AG04449 (cell line): ENCODE results near the gene DSG2.

ENCODE experiments used
- CTCF ChIA-PET: fragments of 350-600 bp; formaldehyde crosslinking; extraction: SDS; loops from one replicate; lab custom pipeline; 2021; ENCODE audit warnings: antibody characterized with exemption; lab: Yijun Ruan, JAX
- POLR2A ChIA-PET: fragments of 400-600, 350-600 bp; formaldehyde crosslinking; extraction: SDS; loops from one replicate; lab custom pipeline; 2020; ENCODE audit warnings: antibody characterized with exemption, inconsistent platforms; lab: Yijun Ruan, JAX
- DNase-seq: peaks from one replicate; pipeline ENCODE4 v3.0.0-alpha.2; 2010; ENCODE audit warnings: low read depth, low spot score
- H3K4me3 ChIP-seq: 2 replicates; pipeline ENCODE4 v1.5.1; 2011; ENCODE audit warnings: low read depth, mild to moderate bottlenecking, control low read depth, low read length
- TF ChIP-seq, protein P1 (sequence below): IDR thresholded peaks from one replicate; pipeline ENCODE4 v1.5.1; 2011; ENCODE audit warnings: mild to moderate bottlenecking, moderate library complexity, low read length, control low read depth, inconsistent platforms; ENCODE audit not compliant: insufficient read depth; ENCODE audit errors: missing control alignments

The DSG2 gene

DNA sequence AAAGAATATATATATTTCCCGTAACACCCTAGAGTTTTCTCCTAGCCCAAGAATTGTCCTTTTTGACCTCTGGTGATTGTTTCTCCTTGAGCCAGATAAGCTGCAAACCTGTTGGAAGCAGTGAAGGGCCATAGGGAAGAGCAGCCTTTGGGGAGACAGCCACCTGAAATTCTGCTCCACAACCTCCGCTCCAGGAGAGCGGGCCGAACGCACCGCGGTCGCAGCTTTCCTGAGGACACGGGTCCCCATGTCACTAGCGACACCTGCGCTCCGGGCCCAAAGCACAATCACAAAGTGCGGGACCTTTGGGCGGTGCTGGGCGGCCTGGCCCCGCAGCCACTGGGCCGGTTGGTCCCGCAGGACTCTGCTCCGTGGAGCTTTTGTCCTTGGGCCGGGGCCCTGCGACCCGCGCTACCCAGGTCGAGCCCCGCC is 557 bp upstream of the DSG2 start:
- no peak for DNase-seq
- CTCF ChIA-PET, result no interaction called here
- POLR2A ChIA-PET, result no interaction called here
- TF ChIP-seq, protein P1, sequence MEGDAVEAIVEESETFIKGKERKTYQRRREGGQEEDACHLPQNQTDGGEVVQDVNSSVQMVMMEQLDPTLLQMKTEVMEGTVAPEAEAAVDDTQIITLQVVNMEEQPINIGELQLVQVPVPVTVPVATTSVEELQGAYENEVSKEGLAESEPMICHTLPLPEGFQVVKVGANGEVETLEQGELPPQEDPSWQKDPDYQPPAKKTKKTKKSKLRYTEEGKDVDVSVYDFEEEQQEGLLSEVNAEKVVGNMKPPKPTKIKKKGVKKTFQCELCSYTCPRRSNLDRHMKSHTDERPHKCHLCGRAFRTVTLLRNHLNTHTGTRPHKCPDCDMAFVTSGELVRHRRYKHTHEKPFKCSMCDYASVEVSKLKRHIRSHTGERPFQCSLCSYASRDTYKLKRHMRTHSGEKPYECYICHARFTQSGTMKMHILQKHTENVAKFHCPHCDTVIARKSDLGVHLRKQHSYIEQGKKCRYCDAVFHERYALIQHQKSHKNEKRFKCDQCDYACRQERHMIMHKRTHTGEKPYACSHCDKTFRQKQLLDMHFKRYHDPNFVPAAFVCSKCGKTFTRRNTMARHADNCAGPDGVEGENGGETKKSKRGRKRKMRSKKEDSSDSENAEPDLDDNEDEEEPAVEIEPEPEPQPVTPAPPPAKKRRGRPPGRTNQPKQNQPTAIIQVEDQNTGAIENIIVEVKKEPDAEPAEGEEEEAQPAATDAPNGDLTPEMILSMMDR, result no peak
- no peak overlapping the region for H3K4me3 ChIP-seq

DNA sequence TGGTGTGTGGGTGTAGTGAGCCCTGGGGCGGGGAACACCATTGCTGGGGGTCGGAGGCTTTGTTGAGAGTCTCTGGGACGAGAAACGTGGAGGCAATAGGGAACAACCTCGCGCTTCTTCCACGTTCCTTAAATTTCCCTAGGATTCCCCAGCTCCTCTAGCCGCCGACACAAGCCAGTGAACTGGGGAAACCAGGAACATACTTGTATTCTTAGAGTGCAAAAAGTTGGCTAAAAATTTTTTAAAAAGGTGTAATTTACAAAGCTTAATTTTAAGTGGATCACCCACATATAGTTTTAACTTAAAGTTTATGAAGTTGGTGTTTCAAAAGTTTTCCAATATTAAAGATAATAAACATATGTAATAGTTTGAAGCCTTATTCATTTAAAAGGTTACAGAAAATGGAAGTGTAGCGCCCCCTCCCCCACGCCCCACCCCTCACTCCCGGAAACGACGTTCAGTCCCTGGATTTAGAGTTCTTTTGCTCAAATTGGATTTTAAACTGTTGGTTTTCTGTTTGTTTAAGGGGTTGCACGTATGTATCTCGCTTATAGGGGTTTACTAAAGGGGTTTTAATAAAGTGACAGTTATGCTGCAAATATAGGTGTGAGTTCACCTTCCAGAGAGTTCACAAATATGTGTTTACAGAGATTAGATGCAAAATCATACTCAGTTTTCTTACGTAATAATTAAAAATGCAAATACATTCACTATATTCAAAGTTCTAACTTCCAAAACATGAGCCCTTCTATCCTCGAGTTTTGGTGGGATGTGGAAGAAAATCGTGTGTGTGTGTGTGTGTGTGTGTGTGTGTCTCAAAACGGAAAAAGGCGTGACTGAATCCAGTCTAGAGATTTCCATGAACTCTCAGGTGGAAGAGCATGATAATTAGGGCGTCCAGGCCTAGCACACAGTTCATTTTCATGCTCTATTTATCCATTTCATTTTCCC is 872 bp downstream of the DSG2 start:
- TF ChIP-seq, protein P1, result no peak
- DNase-seq, result no peak
- ChIA-PET POLR2A (no interaction called here), CTCF (no interaction called here)
- peak overlapping the region; percentile 32 for H3K4me3 ChIP-seq

DNA sequence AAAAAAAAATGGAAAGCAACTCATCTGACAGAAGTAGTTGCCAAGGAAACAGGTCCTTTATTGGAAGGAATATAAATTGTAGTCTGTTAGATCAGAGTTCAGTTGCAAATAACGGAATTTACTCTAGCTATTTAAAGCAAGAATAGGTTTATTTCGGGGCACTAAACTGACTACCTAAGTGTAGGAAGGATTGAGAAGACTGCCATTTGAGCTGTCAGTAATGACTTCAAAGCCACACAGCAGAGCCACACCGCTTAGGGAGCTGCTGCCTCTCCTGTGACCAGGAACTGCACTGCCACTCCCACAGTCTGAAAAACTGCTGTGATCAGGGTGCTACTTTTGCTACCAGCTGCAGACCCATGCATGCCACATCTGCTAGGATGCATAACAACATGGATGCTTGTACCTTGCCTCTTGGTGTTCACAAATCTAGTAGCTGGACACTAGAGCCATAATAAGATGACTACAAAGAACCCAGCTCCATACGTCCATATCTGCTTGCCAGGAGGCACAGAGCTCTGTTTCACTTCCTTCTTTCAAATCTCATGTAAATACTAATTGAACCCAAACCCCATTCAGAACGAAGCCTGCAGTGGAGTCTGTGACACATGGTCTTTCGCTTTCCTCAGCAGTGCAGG is 2.2 kb downstream of the DSG2 start:
- ChIA-PET CTCF (no interaction called here), POLR2A (no interaction called here)

DNA sequence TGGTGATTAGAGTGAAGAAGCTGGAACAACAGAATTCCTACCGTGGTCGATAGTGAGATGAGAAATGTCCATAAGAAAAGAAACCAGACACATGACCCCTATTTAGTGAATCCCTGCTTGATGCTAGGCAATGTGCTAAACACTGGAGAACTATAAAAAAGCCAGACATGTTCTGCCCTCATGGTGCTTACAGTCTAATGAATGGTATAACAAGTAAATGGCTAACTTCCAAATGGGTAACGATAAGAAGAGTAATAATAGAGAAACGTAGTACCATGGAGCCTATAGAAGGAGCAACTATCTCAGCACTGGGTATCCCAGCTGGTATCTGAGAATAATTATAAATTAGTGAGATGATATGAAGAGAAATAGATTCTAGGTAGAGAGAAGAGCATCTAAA is 5.0 kb downstream of the DSG2 start:
- POLR2A ChIA-PET, result no interaction called here
- DNase-seq, result no peak
- no peak overlapping the region for H3K4me3 ChIP-seq
- CTCF ChIA-PET, result no interaction called here
- TF ChIP-seq, protein P1, result no peak

More for the DNA sequence above, 2.2 kb downstream of the DSG2 start:
- TF ChIP-seq, protein P1, result no peak
- no peak overlapping the region for H3K4me3 ChIP-seq
- DNase-seq, result no peak

DNA sequence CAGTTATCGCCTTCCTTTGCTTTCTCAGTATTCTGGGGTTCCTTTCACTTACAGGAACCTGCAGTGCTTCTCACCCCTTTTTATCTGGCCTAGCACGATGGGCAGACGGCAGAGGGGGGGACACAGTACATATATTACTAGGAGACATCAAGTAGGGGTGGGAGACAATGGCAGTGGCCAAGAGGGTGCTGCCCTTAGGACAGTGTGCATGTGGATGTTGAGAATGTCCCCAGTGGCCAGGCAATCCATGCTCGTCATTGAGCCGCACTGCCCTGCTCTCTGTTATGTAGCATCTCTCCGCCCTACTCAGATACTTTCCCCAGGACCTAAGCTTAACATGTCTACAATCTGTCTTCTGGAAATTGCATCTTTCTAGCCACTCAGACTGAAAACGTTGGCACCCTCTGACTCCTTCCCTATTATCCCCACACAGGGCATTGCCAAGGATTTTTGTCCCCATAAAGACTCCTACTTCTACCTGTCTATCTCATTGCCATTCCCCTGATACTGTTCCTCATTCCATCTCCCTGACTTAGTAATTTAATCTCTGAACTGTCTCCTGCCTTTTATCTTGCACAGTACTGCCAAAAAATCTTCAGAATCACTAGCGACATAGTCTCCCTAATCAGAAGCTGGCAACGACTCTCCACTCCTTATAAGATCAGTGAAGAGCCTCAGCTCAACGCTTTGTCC is 6.6 kb downstream of the DSG2 start:
- no peak overlapping the region for H3K4me3 ChIP-seq
- ChIA-PET CTCF (no interaction called here), POLR2A (no interaction called here)
- TF ChIP-seq, protein P1, result no peak
- DNase-seq, result no peak

DNA sequence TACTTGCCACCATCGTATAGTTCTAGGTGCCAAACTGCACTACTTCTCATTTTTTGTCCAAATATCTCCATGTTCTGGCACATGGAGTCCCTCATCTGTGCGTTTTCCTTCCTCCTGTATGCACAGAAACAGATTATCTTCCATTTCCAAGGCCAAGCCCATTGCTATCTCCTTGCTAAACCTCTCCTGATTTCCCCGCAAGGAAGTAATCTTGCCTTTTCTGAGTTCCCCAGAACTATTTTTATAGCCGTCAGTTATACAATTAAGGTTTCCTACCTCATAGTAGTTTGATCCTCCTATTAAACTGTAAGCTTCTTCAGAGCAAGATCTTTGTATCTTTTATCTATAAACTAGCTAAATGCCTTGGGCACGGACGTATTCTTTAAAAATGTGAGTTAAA is 7.2 kb downstream of the DSG2 start:
- POLR2A ChIA-PET, result no interaction called here
- TF ChIP-seq, protein P1, result no peak
- no peak overlapping the region for H3K4me3 ChIP-seq
- no peak for DNase-seq
- CTCF ChIA-PET, result no interaction called here
